Measurements from ENCODE around the gene GJB3.
A peak's percentile ranks its signal among the peaks of the same experiment; 100 is the strongest.
"Not testable (repeated sequence)": the region's sequence is repeated elsewhere in the genome, so short reads cannot be mapped to it uniquely, and the experiment has no call there.

GJB3 gene

GRCh38 chr1:34761176-34761761 lies 19.7 kb upstream of the GJB3 start:
- no peak for DNase-seq (ENCODE audit: low read depth)

DNA sequence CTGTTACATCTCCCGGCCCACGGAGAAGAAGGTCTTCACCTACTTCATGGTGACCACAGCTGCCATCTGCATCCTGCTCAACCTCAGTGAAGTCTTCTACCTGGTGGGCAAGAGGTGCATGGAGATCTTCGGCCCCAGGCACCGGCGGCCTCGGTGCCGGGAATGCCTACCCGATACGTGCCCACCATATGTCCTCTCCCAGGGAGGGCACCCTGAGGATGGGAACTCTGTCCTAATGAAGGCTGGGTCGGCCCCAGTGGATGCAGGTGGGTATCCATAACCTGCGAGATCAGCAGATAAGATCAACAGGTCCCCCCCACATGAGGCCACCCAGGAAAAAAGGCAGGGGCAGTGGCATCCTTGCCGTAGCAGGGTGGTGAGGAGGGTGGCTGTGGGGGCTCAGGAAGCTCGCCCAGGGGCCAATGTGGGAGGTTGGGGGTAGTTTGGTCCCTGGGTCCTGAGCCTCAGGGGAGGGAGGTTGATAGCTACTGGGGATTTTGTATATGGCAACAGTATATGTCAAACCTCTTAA lies 19.2 kb upstream of the GJB3 start:
- DNase-seq (ENCODE audit: low read depth) = no peak

DNA sequence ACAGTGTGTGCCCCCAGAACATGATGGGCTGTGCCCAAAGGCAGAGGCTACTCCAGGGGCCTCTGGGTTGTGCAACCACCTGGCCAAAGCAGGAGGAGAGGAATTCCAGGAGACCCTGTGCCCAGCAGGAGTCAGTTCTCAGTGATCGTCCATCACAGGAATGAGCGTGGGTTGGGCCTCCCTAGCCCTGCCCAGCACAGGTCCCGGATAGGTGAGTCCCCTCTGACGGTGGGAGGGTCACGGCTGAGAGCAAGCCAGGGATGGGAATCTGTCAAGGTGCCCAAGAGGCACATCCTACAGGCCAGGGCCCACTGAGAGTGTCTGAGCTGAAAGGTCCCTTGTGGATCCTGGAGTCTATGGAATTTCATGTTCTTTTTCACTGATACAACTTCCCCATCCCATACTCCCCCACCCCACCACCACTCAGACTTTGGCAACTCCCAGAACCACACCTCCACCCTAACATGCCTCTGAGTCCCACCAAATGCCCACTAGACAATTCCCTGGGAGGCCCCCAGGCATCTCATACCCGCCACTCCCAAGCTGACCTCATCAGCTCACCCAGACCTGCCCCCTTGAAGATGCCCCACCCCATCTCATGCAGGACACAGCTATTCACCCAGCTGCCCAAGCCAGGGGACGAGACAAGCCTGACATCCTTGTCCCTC lies 18.4 kb upstream of the GJB3 start:
- DNase-seq (ENCODE audit: low read depth) = no peak

- no peak for DNase-seq (ENCODE audit: low read depth)
These were observed 17.8 kb upstream of the GJB3 start for GRCh38 chr1:34763142-34763781.

DNA sequence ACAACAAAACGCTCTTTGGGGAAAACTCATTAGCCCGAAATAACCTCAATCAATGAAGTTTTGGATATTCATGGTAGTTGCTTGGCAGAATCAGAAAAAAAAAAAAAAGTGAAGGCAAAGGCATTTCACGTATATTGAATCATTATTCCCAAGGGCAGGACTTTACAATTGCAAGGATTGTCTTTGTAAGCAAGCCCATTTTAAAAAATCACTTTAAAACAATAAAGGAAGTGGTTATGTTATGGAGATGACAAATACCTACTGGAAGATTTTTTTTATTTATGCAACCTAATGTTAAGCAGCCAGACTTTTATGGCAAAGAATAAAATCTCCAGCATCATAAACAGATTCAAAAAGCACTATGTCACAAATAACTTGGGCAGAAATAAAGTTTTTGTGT lies 12.2 kb upstream of the GJB3 start:
- DNase-seq (ENCODE audit: low read depth) = no peak

DNA sequence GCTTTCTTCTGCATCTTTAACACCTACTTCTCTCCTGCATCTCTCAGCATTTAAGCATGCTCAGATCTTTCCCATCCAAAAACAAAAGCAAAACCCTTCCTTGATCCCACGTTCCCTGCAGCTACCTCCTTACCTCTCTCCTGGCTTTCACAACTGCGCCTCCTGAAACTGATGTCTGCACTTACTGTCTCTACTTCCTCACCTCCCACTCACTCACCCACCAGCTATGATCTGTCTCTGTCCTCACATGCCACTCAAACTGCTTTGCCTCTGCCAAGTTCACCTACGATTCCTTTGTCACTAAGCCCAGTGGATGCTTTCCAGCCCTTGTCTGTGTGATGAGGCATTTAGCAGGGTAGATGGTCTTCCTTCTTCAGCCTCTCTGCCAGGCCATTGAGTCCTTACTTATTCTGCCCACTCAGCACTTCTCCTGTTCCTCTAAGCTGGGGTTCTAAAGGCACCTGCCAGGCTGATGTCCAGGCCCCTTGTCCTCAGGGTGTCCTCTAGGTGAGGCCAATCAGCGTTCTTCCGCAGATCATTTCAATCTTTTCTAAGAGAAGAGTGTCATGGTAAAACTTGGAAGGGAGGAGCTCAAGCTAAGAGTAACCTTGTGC lies 10.0 kb upstream of the GJB3 start:
- DNase-seq (ENCODE audit: low read depth) = no peak

DNA sequence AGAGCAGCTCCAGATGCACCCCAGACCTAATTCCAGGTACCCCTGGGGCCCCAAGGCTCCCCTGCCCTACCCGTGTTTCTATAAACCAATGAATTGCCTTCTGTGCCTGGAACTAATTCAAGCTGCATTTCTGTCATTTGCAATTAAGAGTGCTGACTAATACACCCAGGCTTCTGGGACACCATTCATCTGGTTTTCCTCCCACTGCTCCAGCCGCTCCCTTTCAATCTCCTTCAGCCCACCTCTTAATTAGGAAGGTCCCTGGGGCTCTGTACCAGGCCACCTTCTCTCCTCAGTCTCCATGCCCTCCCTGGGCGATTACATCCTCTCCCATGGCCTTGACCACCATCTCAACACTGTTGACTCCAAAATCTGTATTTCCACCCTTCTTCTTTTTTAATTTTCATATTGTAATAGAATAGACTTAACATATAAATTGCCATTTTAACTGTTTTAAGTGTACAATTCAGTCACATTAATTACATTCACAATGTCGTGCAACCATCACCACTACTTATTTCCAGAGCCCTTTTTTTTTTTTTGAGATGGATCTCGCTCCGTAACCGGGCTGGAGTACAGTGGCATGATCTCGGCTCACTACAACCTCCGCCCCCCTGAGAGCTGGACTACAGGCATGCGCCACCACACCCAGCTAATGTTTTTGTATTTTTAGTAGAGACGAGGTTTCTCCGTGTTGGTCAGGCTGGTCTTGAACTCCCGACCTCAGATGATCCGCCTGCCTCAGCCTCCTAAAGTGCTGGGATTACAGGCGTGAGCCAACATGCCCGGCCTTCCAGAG lies 9.2 kb upstream of the GJB3 start:
- DNase-seq (ENCODE audit: low read depth) = no peak

GRCh38 chr1:34773114-34773513 lies 7.9 kb upstream of the GJB3 start:
- DNase-seq (ENCODE audit: low read depth) = not testable (repeated sequence)

DNA sequence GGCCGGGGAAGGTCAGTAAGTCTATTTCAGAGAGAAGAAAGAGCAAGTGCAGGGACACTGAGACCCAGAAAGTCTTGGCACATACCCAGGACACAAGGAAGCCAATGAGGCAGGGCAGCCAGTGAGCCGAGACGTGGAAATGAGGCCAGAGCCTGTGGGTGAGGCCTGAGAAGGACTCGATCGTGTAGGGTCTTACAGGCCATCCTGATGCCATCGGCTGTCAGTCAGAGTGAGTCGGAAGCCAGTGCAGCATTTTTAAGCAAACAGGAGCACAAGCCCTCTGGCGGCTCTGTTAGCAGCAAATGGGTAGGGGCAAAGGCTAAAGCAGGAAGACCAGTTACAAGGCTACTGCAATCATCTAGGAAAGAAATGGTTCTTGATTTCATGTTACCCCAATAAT lies 6.1 kb upstream of the GJB3 start:
- DNase-seq (ENCODE audit: low read depth) = no peak

GRCh38 chr1:34776911-34777310 lies 4.1 kb upstream of the GJB3 start:
- peak; percentile 75 for DNase-seq (ENCODE audit: low read depth)

DNA sequence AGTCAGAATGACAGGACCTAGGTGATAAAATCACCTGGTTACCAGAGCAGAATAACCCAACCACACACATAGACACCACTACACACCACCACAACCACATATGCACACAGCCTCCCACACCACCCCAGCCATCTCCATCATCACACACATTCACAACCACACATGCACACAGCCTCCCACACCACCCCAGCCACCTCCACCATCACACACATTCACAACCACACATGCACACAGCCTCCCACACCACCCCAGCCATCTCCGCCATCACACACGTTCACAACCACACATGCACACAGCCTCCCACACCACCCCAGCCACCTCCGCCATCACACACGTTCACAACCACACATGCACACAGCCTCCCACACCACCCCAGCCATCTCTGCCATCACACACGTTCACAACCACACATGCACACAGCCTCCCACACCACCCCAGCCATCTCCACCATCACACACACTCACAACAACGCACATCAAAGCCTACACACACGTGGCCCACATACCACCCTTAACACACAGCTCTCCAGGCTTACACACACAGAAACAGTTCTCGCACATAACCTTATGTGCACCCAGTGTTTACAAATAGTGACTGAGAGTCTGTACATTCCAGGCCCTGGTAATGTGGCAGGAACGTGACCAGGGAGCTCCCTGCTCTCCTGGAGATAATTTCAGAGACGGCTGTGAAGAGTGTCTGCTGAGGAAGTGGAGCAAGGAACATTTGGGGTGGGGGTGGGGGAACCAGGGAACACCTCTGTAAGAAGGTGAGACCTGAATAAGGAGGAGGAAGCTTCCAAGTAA lies 3.3 kb upstream of the GJB3 start:
- DNase-seq (ENCODE audit: low read depth) = peak; percentile 46

GRCh38 chr1:34778381-34778780 lies 2.6 kb upstream of the GJB3 start:
- DNase-seq (ENCODE audit: low read depth) = no peak

GRCh38 chr1:34779005-34779404 lies 2.0 kb upstream of the GJB3 start:
- no peak for DNase-seq (ENCODE audit: low read depth)

- DNase-seq (ENCODE audit: low read depth) = no peak
These were observed 1.5 kb upstream of the GJB3 start for GRCh38 chr1:34779526-34779925.

- DNase-seq (ENCODE audit: low read depth) = no peak
These were observed 1.1 kb upstream of the GJB3 start for GRCh38 chr1:34779962-34780361.

- DNase-seq (ENCODE audit: low read depth) = no peak
These were observed 486 bp upstream of the GJB3 start for GRCh38 chr1:34780528-34780927.

DNA sequence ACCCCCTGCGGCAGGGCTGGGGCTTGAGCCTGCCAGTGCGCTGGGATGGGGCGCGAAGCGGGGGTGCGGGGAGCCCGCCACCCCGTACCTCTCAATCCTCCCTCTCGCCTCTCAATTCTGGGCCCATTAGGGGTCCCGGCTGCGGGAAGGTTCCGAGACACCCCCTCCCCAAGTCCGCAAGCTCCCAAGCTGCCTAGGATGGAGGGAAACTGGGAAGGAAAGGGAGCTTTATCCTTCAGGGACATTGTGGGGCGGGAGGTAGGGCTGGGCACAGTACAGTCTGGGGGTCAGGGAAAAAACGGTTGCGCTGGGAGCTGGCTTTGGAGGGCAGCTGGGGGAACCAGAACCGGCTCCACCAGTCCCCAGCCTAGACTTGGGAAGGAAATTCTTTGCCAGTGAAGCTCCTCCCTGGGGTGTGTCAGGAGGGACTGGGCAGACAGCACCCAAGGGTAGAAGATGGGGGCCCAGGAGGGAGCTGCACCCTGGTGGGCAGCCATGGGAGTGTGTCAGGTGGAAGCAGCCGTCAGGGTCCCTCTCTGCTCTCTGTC lies 904 bp downstream of the GJB3 start:
- no peak for DNase-seq (ENCODE audit: low read depth)

- no peak for DNase-seq (ENCODE audit: low read depth)
These were observed 3.8 kb downstream of the GJB3 start for GRCh38 chr1:34784751-34785221.

GRCh38 chr1:34785231-34785874 lies 4.3 kb downstream of the GJB3 start:
- no peak for DNase-seq (ENCODE audit: low read depth)

DNA sequence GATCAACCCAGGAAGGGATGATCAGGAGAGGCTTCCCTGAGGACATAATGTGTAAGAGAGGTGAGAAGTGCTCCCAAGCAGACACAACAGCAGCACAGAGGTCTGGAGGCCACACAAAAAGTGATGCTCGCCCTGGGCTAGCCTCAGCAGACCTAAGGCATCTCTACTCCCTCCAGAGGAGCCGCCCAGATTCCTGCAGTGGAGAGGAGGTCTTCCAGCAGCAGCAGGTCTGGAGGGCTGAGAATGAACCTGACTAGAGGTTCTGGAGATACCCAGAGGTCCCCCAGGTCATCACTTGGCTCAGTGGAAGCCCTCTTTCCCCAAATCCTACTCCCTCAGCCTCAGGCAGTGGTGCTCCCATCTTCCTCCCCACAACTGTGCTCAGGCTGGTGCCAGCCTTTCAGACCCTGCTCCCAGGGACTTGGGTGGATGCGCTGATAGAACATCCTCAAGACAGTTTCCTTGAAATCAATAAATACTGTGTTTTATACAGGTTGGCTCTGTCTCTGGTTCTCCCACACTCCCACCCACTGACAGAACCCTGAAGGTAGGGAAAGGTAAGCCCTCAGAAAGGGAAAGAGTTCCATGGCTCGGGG lies 5.0 kb downstream of the GJB3 start:
- no peak for DNase-seq (ENCODE audit: low read depth)

Data from CMK (cell line).